HG02588 (cell line): ENCODE results near the gene GALNT10.

ENCODE experiments used
- ATAC-seq: cut with Tn5 transposase; IDR thresholded peaks from one replicate; pipeline ENCODE4 v1.9.1; 2021; ENCODE audit warnings: mild to moderate bottlenecking, moderate library complexity; ENCODE audit not compliant: unreplicated experiment

Gene GALNT10

GRCh38 chr5:154372661-154373060, 182.1 kb downstream of the GALNT10 start:
- ATAC-seq: no peak

DNA sequence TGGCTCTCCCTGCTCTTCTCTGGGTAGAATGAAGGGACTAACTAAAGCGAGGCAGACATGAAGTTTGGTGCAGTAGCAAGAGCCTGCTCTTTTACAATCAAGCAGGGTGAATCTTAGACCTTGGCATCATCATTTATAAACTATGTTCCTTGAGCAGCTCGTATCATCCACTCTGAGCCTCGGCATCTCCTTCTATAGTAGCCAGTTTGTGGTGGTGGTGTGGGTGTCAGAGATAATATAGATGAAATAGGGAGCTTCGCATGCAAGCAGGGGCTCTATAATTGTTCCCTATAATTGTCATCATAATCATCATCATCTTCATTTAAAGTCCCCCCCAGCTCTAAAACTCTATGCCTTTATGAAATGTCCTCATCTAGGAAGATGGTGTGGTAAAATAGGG, 182.8 kb downstream of the GALNT10 start:
- ATAC-seq: no peak

- no peak for ATAC-seq
These were observed 183.2 kb downstream of the GALNT10 start for GRCh38 chr5:154373729-154374179.

DNA sequence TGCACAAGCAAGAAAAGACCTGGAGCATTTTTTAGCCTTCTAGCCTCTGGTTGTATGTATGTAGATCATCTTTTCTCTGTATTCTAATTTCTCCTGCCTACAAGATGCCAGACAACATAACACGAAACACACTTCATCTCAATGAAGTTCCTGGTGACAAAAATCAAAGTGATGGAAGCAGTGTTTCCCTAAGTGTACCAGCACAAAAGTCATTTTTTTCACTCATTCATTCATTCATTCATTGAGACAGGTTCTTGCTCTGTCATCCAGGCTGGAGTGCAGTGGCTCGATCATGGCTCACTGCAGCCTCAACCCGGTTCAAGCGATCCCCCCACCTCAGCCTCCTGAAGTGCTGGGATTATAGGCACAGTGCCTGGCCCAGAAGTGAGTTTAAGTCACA, 183.7 kb downstream of the GALNT10 start:
- ATAC-seq: no peak

DNA sequence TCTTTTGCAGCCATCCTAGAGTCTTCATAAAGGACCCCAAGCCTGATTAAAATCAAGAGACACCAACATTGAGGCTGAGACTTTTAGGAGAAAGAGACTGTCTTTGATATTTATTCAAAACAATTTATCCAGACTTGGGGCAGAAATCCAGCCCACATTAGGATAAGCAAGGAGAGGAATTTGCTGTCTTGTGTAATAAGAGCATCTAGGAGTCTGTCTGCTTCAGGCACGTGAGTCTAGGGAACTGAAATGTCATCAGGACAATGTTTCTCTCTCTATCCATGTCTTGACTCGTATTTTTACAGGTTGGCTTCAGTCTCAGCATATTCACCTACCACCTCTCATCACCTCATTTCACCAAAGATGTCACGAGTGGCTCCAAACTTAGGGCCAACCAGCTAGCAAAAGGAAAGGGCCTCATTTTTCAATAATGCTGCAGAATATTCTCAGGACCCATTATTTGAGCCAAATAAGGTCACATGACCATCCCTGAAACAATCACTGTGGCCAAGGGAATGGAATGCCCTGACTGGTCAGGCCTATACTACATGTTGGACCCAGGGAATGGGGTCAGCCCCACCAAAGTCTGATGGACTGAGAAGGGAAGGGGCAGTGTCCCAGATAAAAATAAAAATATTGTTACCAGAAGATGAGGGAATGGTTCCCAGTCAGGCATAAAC, 184.9 kb downstream of the GALNT10 start:
- ATAC-seq: no peak

GRCh38 chr5:154376481-154376880, 185.9 kb downstream of the GALNT10 start:
- ATAC-seq: no peak

DNA sequence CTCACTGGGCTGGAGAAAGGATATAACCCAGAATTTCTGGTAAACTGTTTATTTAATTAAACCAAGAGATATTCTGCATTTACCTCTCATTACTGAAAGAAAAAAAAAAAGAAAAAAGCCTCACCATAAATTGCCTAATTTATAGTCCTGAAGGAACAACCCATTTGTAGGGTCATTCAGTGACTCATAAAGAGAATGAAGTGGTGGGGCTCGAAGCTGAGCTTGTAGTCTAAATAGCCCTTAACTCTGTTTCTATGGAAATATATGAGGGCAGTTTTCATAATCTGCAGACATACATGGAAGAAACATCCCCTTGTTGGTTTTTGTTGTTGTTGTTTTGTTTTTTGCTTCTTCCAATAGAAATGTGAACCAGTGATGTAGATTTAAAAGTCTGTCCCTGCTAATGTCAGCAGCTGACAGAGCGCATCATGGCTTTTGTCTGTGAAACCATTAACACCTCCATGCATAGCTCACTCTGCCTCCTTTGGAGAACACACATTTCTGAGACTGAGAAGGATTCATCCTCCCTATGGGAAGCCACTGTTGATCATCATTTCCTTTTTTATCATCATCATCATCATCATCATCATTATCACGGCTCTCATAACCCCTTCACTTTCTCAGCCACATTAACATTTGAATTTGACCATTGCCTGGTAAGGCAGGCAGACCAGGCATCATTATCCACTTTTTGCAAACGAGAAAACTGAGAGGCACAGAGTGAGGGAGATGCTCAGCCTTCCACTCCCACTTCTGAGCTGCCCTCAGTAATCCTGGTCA, 187.4 kb downstream of the GALNT10 start:
- no peak for ATAC-seq

GRCh38 chr5:154380263-154380662, 189.7 kb downstream of the GALNT10 start:
- ATAC-seq: no peak

- peak; percentile 99 for ATAC-seq
These were observed 194.1 kb downstream of the GALNT10 start for GRCh38 chr5:154384480-154385235.

DNA sequence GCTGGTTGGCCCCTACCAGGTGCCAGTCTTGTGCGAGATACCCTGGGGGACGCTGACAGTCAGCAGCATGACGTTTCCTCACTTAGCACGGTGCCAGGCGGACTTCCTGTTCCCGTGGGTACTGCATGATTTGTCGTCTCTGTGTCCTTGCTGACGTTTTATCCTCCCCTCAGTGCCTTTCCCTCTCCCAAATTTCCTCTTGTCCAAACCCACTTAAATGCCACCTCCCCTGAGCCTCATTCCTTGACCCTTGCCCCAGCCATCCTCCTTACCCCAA, 194.6 kb downstream of the GALNT10 start:
- peak; percentile 34 for ATAC-seq

- no peak for ATAC-seq
These were observed 196.6 kb downstream of the GALNT10 start for GRCh38 chr5:154386952-154387629.

- ATAC-seq: no peak
These were observed 198.3 kb downstream of the GALNT10 start for GRCh38 chr5:154388842-154389241.

GRCh38 chr5:154390096-154390495, 199.6 kb downstream of the GALNT10 start:
- ATAC-seq: no peak

GRCh38 chr5:154390746-154391359, 200.3 kb downstream of the GALNT10 start:
- no peak for ATAC-seq

GRCh38 chr5:154391788-154392187, 201.3 kb downstream of the GALNT10 start:
- no peak for ATAC-seq

GRCh38 chr5:154393850-154394249, 203.3 kb downstream of the GALNT10 start:
- ATAC-seq: no peak

DNA sequence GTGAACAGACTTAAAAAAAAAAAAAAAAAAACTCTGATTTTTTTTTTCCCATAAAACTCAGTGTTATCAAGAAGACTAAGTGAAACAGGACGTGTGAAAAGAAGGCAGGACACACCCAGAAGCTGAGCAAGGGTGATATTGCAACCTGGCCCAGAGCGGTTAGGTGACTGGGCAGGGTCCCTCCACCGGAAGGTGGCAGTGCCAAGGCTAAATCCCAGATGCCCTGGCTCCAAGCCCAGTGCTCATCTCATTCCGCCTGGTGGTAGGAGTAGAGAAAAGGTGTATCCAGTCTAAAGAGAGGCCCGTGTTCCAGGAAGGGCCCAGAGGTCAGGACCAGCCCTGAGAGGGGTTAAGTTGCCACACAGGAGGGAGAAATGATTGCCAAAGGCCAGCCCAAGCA, 203.8 kb downstream of the GALNT10 start:
- no peak for ATAC-seq

DNA sequence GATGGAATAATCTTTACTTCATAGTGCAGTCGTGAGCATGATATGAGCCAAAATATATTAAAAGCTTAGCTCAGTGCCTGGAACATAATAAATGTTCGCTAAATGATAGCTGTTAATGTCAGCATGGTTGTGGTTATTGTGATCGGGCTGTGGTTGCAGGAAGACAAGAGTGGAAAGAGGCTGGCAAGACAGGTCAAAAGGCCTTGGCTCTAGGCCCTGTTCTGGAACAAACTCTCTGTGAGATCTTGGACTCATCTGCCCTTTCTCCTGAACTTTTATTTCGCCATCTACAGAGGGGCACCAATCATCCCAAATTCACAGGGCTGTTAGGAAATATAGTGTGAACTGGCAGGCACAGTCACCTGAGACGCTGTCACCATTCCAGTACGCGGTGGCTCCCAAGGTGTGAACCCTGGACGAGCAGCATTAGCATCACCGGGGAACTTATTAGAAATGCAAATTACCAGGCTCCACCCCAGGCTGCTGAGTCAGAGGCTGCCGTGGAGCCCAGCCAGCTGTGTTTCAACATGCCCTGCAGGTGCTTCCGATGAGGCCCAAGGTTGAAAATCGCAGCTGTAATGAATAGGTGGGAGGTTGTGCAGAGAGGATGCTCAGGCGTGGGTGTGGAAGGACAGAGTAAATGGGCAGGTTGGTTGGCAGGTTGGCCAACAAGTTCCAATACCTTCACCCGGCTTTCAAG, 205.0 kb downstream of the GALNT10 start:
- peak; percentile 96 for ATAC-seq

DNA sequence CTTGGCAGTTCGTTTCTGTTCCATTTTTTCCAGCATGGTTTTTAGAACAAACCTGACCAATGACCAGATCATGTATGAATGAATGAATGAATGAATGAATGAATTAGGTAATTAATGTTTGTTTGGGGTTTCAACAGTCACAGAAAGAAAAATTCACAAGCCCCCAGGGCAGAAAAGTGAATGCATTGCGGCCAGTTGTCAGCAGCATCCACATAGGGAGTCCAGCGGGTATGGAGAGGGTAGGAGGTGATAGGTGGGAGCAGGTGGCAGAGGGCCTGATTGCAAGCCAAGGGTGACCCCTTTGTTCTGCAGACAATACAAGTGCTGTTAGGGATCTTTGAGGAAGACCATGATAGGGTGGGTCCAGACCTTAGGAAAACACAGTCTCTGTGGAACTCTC, 205.6 kb downstream of the GALNT10 start:
- ATAC-seq: no peak

DNA sequence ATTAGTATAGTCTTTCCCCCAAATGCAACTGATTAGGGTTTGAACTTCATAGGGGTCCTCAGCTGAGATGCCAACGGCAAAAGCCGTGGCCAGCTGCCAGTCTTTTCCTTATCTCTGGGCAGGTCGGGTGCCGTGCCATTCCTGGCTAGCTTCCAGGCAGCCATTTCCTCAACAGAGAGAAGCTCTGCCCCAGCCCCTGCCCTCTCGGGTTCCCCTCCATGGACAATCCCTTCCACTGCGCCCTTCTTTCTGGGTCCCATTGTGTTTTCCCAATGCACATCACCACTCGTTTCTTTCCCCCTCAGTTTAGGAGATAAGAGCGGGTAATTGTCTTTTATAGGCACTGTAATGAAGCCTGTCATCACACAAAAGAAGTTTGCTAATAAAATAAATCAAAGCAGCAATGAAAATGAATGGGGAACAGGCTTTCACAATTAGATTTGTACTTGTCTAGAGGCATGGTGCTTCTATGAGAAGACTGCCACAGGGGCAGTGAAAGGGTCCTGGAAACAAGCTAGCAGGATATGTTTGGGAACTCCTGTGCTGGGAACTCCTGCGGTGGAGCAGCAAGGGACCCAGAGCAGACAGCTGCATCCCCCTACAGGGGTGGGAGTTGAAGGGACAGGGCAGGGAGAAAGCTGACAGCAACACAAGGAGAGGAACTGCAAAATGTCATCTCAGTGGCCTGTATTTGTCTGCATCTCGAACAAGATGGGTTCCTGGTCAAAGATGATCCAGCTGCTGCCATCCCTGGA, 207.3 kb downstream of the GALNT10 start:
- ATAC-seq: no peak
